CD4-positive, alpha-beta T cell treated with Interferon alpha-2 for 1 hour (primary cell): Measurements from ENCODE around the gene AIRE.
"Not testable (repeated sequence)": the region's sequence is repeated elsewhere in the genome, so short reads cannot be mapped to it uniquely, and the experiment has no call there.

Experiments
- DNase-seq, 2 donors: peaks; one replicate each; pipeline ENCODE4 v3.0.0-alpha.2; 2020 to 2022

Gene AIRE

GRCh38 chr21:44285138-44285992, at the start of gene AIRE:
TSS of gene AIRE (plus strand) at chr21:44285876. CDS start at chr21:44286007, 131 bp downstream.
- no peak for DNase-seq

GRCh38 chr21:44240353-44240752, 45.3 kb upstream of the AIRE start:
- not testable (repeated sequence) for DNase-seq

- not testable (repeated sequence) for DNase-seq
Measured at GRCh38 chr21:44240842-44241241, 44.8 kb upstream of the AIRE start, which contains the start of gene ICOSLG. TSS of gene ICOSLG (minus strand) at chr21:44240943. CDS start at chr21:44240817, 126 bp downstream.

DNA sequence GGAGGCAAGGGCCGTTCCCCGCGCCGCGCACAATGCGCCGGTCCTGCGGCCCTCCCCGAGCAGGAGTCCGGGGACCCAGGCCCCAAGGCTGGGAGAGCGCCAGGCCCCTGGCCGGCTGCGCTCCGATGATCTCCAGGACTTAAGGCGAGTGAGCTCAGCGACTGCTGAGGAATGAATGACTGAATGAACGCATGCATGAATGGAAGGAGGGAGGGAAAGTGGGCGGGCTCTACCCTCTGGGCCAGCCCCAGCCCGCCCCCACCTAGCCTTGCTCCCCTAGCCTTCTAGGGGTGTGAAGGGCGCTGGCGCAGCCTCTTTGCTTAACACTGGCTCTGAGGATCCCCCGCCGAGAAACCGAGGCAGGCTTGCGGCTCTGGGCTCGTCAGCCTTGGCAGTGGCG, 44.4 kb upstream of the AIRE start:
- DNase-seq, result not testable (repeated sequence)

DNA sequence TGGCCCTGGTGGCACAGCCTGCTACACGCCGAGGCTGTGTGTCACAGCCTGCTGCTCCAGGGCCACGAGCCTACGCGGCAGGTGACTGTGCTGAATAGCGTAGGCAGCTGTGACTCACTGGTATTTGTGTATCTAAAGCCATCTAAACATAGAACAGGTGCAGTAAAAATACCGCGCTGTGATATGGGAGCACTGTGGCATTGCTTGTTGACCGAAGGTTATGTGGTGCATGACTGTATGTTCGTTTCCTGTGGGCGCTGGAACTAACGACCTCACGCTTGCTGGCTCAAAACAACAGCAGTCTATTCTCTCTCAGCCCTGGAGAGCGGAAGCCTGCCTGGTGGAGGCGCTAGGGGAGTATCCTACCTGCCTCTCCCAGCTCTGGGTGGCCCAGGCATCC, 41.7 kb upstream of the AIRE start:
- DNase-seq, result not testable (repeated sequence)

- not testable (repeated sequence) for DNase-seq
Measured at GRCh38 chr21:44247904-44248303, 37.8 kb upstream of the AIRE start.

- not testable (repeated sequence) for DNase-seq
Measured at GRCh38 chr21:44249204-44250037, 36.3 kb upstream of the AIRE start.

DNA sequence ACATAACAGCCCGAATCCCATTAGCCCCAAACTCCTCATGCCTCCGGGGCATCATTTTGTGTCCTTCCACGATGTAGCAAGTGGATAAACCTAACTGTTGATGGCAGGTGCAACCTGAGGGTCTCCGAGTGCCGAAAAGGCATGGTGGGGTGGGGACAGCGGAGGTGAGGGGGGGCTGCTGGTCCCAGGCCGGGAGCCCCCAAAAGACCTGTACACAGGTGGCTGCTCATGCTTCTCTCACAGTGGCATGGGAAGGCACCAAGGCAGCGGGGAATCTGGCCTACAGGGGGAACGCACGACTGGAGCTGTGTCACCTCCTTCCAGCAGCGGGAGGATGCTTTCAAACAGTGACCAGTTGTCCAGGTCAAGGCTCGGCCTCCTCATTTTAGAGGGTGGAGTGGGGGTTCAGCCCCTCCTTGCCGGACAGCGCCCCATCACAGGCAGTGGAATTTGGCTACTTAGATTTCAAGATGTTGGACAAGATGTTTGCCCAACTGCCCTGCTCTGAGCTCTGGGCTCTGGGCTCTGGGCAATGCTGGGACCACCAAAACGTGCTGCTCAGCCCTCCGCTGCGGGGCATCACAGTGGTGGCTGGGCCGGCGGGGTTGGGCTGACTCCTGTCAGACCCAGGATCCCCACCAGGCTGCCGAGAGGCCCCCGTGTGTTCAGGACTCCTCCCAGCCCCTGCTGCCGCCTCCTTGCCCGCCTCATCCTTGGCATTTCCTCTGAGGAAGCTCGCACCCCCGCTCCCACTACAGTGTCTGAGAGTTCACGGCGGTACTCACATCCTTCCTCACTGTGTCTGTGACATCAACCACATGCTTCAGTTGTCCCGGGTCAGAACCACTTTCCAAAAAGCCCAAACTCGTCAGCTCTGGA, 31.6 kb upstream of the AIRE start:
- no peak for DNase-seq

GRCh38 chr21:44255511-44255981, 30.1 kb upstream of the AIRE start:
- DNase-seq, result no peak

DNA sequence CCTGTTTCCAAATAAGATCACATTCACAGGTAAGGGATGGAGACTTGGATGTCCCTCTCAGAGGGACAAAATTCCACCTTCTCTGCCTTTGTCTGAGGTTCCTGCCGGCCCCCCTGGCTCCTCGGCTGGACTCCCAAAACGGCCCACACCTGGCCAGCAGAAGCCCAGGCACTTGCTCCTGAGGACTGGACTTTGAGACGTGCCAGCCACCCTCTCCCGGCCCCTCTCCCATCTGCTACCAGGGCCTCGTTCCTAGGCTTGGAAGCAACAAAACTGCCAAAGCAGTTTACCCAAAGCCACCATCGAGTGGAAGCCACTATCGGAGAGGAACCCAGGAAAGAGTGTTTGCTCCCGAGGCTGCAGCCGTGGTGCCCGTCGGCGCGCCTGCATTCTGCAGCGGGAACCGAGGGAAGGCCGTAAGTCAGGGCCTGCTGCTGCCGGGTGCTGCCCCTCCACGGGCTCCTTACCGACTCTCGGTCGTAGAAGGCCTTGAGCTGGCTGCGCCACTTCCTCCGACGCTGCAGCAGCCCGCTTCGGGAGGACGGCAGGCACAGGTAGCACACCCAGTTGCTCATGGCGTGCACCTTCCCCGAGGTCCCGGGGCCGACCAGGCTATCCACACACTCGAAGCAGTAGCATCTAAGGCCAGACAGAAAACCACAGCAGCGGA, 27.5 kb upstream of the AIRE start:
- no peak for DNase-seq

- no peak for DNase-seq
Measured at GRCh38 chr21:44259082-44259705, 26.5 kb upstream of the AIRE start.

DNA sequence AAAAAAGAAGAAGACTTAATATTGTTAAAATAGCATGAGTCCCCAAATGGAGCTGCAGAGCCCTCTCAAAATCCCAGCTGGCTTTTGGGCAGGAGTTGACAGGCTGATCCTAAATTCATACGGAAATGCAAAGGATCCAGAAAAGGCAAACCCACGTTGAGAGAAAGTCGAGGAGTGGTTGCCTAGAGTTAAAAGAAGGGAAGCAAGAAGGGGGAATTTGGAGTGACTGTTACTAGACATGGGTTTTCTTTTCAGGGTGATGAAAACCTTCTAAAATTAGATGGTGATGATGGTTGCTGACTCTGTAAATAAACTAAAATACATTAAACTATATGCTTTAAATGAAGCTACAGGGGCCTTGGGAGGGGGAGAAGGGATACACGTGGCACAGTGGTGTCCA, 25.6 kb upstream of the AIRE start:
- no peak for DNase-seq

DNA sequence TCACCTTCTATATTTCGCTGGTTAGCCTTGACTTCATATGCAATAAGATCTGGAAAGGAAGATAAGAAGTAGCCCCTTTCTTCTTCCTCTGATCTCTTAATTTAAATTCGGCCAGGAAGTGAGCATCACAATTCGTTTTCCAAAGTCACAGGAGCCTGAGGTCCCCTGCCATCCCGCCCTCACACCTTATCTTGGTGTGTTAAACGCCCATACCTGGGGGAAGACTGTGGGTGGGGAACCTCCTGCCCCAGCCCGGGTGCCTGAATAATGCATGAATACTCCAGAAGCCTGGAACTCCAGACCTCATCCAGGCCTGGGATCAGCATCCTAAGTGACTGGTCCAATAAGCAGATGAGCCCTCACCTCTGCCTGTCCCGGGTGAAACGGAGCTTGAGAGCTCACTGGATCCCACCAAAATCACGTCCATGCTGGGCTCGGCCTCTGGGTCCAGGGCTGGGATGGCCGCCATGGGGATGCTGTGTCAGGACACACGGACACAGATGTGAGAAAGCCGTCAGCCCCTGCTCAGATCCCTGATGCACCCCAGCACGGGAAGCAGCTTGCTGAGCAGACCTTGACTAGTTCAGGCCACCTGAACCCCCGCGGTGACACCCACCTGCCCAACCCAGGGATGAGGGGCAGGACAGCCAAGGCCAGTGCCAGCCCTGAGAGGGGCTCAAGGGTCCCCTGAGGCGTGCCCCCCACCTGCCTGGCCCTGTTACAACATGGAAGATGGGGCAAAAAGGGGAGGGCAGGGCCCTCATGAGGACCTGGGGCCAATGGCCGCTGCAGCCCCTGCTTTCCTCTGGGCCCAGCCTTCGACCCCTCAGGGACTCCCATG, 24.7 kb upstream of the AIRE start:
- DNase-seq, result no peak

GRCh38 chr21:44261675-44262295, 23.9 kb upstream of the AIRE start, which contains the start of gene DNMT3L:
TSS of gene DNMT3L (minus strand) at chr21:44261897. CDS start at chr21:44261259, 638 bp downstream.
- no peak for DNase-seq

- no peak for DNase-seq
Measured at GRCh38 chr21:44262338-44263056, 23.2 kb upstream of the AIRE start.

GRCh38 chr21:44263221-44263760, 22.4 kb upstream of the AIRE start:
- DNase-seq, result no peak

DNA sequence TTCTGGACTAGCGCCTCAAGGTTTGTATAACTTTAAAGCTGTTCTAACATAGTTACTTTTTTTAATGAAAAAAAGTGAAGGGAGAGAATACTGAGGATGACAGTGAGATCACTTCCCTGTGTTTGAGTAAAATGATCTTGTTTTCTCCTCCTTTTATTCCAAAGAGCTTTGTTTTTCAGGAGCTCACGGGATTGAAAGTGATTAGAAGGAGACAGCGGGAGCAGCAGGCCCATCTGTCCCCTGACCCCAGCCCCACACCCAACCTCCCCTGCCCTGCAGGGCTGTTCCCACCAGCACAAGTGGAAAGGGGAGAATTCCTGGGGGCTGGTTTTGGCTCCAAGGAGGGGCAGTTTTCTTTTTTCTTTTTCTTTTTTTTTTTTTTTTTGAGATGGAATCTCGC, 21.9 kb upstream of the AIRE start:
- no peak for DNase-seq

DNA sequence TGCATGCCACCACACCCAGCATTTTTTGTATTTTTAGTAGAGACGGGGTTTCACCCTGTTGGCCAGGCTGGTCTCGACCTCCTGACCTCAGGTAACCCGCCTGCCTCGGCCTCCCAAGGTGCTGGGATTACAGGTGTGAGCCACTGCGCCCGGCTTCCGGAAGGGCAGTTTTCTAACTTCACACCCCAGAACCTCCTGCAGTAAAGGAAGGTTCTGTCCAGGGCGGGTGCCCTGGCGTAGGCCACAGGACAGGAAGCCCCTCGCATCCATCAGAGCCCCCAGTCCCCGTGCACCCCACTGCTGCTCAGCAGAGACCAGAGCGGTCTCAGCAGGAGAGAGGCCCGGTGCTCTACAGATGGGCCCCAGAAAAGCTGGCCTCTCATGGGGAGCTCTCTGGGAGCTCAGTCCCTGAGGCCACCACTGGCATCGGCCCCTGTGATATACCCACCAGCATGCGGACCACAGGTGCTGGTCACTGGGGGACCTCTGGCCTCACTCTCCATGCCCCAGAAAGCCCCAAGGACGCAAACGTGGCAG, 19.9 kb upstream of the AIRE start:
- no peak for DNase-seq
